Peyer's patch (tissue), 4 donors: Measurements from ENCODE around the gene LGMN.

ENCODE experiments used
- CTCF ChIP-seq, 6 experiments: fragments of 450-650 bp in 4 of 6; fragments of 200-600 bp in 2 of 6; sonication (generic) in 1 of 6; IDR thresholded peaks; one replicate each; pipeline ENCODE4 v1.5.1; 2017 to 2019; ENCODE audit warnings: antibody characterized with exemption in 6 of 6, mild to moderate bottlenecking in 3 of 6, moderate library complexity in 1 of 6
- POLR2A ChIP-seq, 2 donors: fragments of 450-650 bp; IDR thresholded peaks; one replicate each; pipeline ENCODE4 v1.5.1; 2017; ENCODE audit warnings: antibody characterized with exemption in 2 of 2, mild to moderate bottlenecking in 2 of 2, moderate library complexity in 2 of 2

DNA sequence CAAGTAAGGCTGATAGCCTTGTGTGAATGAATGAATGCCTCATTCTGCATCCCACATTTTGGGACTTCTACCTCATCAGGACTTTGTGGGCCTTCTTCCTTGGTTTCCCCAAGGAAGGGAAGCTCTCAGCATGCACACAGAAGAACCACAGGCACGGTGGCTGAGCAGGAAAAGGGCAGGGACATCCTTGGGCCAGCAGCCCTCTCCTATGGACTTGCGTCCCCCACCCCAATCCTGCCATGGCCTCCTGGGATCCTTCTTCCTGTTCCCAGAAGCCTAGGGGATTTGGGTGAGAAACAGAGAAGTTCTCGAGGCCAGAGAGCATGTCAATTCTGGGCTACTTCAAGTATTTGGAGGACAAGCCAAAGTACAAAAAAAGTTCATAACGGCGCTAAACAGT lies 69.7 kb downstream of the LGMN start:
- no peak for TF ChIP-seq CTCF (IDR thresholded peaks at IDR 0.05)
- no peak for TF ChIP-seq POLR2A (IDR thresholded peaks at IDR 0.05)
